TTC549 (cell line): Measurements from ENCODE around the gene FRMD4B.

ENCODE experiments used
- FAIRE-seq: peaks from 2 replicates; lab custom pipeline; 2012; peaks lifted over from hg19 to GRCh38; lab: Jason Lieb, UNC

The FRMD4B gene

GRCh38 chr3:69403454-69403853 is 17.6 kb upstream of the FRMD4B start:
- no peak for FAIRE-seq

DNA sequence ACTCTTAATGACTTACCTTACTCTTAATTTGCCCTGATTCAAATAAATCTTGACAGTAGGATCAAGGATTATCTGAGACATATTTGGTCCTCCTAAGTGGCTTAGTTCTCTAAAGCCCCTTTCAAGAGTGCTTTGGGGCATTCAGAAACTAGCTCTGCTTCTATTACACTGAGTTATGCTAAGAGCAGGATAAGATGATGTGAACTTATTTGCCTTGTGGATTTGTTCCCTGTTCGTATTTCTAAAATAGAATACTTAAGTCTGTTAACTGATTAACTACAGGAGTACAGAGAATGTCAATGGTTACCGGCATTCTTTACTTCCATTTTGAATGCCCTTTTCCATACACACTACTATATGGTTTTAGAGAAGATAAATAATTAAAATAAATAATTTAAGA is 14.8 kb upstream of the FRMD4B start:
- FAIRE-seq = no peak

DNA sequence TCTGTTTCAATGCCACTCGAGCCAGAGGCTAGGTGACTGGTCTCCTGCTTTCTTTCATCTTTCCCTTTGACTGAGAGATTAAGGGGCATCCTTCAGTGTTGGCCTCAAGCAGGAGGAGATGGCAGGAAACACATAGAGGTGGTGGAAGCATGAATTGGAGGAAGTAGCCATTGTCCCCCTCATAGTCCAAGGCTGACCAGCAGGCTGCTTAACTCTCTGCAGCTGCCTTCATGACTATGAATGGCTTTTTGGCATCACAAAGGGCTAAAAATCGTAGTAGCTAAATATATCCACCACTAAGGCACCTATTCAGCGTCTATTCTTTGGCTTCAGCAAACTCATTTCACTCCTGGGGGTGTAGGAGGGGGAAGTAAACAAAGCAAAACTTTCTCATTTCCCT is 7.0 kb upstream of the FRMD4B start:
- no peak for FAIRE-seq

- FAIRE-seq = no peak
Measured at GRCh38 chr3:69392415-69392814, 6.5 kb upstream of the FRMD4B start.

DNA sequence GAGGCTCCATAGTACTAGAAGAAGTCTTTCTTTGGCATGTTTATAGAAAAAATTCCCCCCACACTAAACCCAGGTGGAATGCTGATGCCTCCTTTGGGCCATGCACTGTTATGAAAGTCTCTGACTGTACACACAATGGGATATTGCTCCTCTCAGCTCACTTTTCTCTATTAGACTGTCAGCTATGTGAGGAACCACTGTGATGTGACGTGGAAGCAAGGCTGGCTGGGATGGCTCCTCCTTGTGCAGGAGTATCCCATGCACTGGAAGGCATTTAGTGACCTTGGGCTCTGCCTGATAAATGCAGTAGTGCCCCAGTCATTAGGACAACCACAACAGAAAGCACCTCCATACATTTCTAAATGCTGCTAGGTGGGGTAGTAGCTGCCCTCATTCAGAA is 5.7 kb upstream of the FRMD4B start:
- FAIRE-seq = no peak

DNA sequence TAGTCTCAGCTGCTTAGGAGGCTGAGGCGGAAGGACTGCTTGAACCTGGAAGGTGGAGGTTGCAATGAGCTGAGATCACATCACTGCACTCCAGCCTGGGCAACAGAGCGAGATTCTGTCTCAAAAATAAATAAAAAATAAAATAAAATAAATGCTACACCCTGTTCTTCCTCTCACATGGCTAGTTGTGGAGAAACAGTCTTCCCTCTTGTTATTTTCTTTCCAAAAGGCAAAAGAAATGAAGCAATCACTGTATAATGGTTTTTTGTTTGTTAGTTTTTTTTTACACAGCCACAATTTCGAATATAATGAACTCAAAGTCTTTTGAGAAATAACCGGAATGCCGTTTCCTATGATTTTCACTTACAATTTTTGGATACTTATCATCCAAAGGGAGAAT is 4.9 kb upstream of the FRMD4B start:
- no peak for FAIRE-seq

GRCh38 chr3:69389520-69390248 is 3.8 kb upstream of the FRMD4B start:
- no peak for FAIRE-seq

- FAIRE-seq = no peak
Measured at GRCh38 chr3:69388241-69388640, 2.4 kb upstream of the FRMD4B start.

- FAIRE-seq = no peak
Measured at GRCh38 chr3:69386556-69387385, 883 bp upstream of the FRMD4B start.

GRCh38 chr3:69385123-69385722 is 665 bp downstream of the FRMD4B start:
- no peak for FAIRE-seq

- FAIRE-seq = no peak
Measured at GRCh38 chr3:69384326-69384725, 1.6 kb downstream of the FRMD4B start.

DNA sequence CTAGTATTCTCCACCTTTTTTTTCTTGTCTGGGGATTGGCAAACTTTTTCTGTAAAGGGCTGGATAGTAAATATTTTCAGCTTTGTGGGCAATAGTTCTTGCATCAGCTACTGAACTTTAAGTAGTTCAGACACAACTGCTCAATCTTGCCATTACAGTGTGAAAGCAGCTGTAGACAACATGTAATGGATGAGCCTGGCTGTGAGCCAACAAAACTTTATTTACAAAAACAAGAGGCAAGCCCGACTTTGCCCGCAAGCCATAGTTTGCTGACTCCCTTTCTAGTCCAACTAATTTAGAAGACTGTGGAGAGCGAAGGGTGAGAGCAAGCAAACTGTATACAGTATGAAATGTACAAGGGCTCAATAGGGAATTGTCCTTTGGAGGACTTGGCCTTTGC is 6.2 kb downstream of the FRMD4B start:
- no peak for FAIRE-seq

DNA sequence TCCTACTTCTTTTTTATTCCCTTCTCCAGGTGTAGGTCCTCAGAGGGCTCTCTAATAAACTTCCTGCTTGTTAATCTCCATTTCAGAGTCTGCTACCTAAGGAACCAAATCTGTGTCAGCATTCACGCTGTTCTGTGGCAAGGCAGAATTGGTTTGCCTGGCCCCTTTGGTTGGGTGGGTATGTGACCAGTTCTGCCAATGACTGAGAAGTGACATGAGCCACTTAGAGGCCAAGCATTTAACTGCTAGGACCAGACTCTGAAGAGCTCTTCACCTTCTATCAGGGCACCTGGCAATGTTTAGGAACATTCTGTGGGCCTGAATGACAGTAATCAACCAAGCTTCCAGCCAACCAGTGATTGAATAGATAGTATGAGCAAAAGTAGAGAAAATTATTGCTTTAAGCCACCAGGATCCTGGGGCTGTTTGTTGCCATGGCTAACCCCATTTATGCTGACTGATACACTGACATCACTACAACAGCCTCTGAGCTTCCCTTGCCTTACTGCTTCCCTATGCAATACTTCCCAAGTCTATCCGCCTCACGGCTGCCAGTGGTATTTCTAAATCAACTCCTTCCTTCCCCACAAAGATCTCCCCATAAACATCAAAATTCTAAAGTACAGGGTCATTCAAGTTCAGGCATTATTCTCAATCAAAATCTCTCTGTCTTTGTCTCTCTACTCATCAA is 7.6 kb downstream of the FRMD4B start:
- no peak for FAIRE-seq

DNA sequence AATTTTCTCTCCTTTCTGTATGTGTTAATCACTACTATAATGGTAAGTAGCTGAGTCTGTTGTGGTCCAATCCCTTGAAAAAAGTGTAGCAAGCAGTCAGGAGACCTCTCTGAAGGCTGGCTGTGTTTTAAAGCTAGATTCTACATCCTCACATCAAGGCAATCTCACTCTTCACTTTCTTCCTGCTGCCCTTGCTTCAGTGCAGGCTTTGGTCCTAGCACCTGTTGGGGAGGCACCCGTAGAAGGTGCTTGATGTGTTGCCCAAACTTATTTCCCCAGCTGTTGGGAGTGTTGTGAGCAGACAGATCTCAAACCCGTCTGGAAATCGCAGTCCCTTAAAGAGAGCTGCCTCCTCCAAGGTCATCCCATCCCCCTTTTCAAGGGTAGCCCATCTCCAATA is 8.6 kb downstream of the FRMD4B start:
- no peak for FAIRE-seq

GRCh38 chr3:69376731-69377130 is 9.2 kb downstream of the FRMD4B start:
- FAIRE-seq = no peak

GRCh38 chr3:69371816-69372215 is 14.1 kb downstream of the FRMD4B start:
- no peak for FAIRE-seq

- no peak for FAIRE-seq
Measured at GRCh38 chr3:69370901-69371301, 15.0 kb downstream of the FRMD4B start.

DNA sequence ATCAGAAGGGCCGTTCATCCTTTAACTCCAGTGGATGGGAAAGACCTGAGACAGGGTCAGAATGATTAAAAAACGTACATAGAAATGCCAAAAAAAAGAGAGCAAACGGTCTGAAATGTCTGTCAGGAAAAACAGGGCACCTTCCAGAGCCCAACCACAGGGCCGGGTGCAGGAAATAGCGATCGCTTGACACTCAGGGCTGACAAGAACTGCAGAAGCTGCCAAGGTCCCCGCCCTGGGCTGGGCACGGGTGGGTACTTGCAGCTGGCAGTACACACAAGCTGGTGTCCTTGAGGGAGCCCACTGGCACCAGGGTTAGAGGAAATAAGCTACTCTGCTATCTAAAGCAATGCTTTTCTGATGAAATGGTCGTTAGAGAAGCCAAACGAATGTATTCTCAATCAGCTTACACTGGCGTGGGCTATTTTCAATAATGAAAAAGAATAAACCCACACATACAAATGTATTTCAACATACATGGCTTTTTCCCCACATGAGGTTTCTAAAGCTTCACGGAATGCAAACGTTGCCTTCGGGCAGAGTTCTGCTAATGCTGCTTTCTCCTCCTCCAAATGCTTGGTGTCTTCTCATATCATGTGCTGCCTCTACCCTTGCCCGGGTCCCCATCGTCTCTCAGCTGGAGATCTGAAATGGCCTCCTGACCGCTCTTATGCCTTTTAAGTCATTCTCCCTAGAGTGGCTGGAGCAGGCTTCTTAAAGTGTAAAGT is 15.6 kb downstream of the FRMD4B start:
- no peak for FAIRE-seq

DNA sequence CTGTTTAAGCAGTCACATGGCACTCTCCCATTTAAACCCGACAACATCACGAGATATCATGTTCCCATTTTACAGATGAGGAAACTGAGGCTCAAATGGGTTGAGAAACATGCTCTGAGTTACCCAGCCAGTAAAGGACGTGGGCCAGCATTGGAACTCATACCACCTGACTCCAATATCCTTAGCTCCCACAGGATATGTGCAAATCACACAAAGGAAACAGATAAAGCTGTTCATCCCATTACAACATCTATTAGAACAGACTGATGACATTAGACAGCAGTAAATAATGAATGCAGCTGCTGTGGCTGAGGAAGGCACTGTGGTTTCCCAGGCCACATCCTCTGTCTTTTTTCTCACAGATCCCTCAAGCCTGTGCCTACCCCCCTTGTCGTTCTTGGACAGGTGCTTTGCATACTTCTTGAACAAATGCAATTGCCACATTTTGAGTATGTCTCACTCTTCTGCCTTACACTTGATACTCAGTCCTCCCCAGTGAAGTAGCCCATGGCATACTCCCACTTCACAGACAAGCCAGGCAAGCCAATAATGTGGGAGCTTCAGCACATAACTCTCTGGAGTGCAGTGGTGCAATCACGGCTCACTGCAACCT is 17.7 kb downstream of the FRMD4B start:
- no peak for FAIRE-seq

- no peak for FAIRE-seq
Measured at GRCh38 chr3:69367586-69367985, 18.3 kb downstream of the FRMD4B start.

- FAIRE-seq = no peak
Measured at GRCh38 chr3:69364354-69364753, 21.5 kb downstream of the FRMD4B start.

DNA sequence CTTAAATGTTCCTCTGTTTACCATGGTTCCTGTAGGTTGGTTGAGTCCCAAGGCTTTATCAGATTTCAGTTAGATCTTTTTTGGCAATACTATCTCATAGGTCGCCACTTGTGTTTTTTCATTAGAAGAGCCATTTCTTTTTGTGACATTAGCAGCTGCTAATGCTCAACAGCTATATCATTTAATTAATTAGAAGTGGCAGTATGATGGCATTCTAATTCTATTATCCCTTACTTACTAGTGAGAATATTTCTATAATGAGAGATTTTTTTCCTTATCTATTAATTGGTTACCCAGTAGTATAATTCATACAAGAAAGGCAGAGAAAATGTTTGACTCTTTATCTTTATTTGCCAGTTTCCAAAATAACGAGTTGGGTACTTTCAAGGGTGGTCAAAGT is 25.2 kb downstream of the FRMD4B start:
- no peak for FAIRE-seq
